ENCODE measurements around the gene DEAF1. TPM values are rescaled to one million over a fixed set of nuclear protein-coding genes. Genes with fewer than 3 reads are reported as not detected.
"Not testable (repeated sequence)": the region's sequence is repeated elsewhere in the genome, so short reads cannot be mapped to it uniquely, and the experiment has no call there.

DEAF1 gene
- polyA plus RNA-seq, 3 donors from 2014 or later: 17.8 to 31.6 (median 18.6) TPM

GRCh38 chr11:690738-691633 is 4.0 kb downstream of the DEAF1 start:
- Mint-ChIP-seq H3K9me3 (no peaks in the 10 kb centered on the region), H3K4me3 (no peak overlapping the region), H3K27ac (peak overlapping the region in 1 of 6 donors; percentile 30), H3K36me3 (peaks cover 0 to 13% (median 6%) of the 10 kb centered on the region in 3 donors), H3K4me1 (peaks cover 19 to 23% of the 10 kb centered on the region in 2 donors), H3K27me3 (ENCODE audit: low read depth in 3 of 3) (peaks cover 0 to 17% (median 2%) of the 10 kb centered on the region in 3 donors)
- DNase-seq: no peak

- not testable (repeated sequence) for H3K4me3 Mint-ChIP-seq, H3K9me3 Mint-ChIP-seq, H3K27ac Mint-ChIP-seq, DNase-seq
- H3K27me3 Mint-ChIP-seq (ENCODE audit: low read depth in 3 of 3): peaks cover 0 to 11% (median 2%) of the 10 kb centered on the region in 3 donors
- peaks cover 19 to 23% of the 10 kb centered on the region in 2 donors for H3K4me1 Mint-ChIP-seq
- H3K36me3 Mint-ChIP-seq: peaks cover 0 to 13% (median 6%) of the 10 kb centered on the region in 3 donors
These were observed 4.8 kb downstream of the DEAF1 start for GRCh38 chr11:690244-690643.

- Mint-ChIP-seq H3K4me3 (no peak overlapping the region), H3K27me3 (ENCODE audit: low read depth in 3 of 3) (peaks cover 0 to 5% (median 2%) of the 10 kb centered on the region in 3 donors), H3K9me3 (no peaks in the 10 kb centered on the region), H3K36me3 (peaks cover 0 to 13% (median 7%) of the 10 kb centered on the region in 3 donors), H3K4me1 (peaks cover 19 to 23% of the 10 kb centered on the region in 2 donors), H3K27ac (no peak overlapping the region)
- DNase-seq: no peak
These were observed 5.4 kb downstream of the DEAF1 start for GRCh38 chr11:689625-690024.

GRCh38 chr11:688681-689080 is 6.3 kb downstream of the DEAF1 start:
- H3K36me3 Mint-ChIP-seq: peaks cover 3 to 23% (median 16%) of the 10 kb centered on the region in 3 donors
- DNase-seq: no peak
- no peak overlapping the region for H3K27ac Mint-ChIP-seq
- no peak overlapping the region for H3K4me3 Mint-ChIP-seq
- H3K27me3 Mint-ChIP-seq (ENCODE audit: low read depth in 3 of 3): peaks cover 0 to 5% (median 2%) of the 10 kb centered on the region in 3 donors
- peaks cover 17 to 21% of the 10 kb centered on the region in 2 donors for H3K4me1 Mint-ChIP-seq
- no peaks in the 10 kb centered on the region for H3K9me3 Mint-ChIP-seq

- Mint-ChIP-seq H3K4me3 (no peak overlapping the region), H3K36me3 (peaks cover 11 to 32% (median 23%) of the 10 kb centered on the region in 3 donors), H3K27ac (no peak overlapping the region), H3K9me3 (no peaks in the 10 kb centered on the region), H3K4me1 (peaks cover 8 to 11% of the 10 kb centered on the region in 2 donors), H3K27me3 (ENCODE audit: low read depth in 3 of 3) (peaks cover 0 to 2% (median 0%) of the 10 kb centered on the region in 3 donors)
- no peak for DNase-seq
These were observed 7.3 kb downstream of the DEAF1 start for GRCh38 chr11:687751-688150.

DNA sequence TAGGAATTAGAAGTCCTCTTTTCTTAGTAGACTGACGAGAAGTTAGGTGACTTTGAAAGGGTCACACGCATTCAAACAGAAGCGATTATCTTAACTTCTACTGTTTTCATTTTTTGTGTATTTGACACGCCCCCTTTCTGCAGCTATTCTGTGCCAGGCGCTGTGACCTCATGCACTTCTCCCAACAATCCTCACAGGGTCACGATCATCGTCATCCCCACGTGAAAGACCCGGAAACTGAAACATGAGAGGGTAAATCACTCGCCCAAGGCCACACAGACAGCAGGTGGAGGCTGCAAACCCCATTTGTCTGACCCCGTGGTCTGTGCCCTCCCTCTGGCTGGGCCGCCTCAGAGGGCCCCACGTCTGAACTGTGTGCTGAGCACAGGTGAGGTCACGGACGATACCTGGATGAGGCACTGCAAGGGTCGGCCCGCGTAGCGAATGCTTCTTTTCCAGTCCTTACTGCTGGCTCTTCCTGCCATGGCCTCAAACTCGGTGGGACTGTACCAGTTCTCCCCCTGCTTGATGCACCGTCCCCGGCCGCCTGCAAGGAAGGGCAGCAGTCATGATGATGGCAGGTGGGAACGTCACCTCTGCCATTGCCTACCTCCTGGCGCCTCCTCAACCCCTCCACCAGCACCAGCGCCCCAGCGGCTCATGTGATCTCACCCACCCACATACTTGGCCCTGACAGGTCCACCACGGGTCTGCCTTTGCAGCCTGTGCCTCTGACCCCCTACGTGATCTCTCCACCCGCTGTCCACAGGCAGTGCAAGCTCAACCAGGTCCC is 8.4 kb downstream of the DEAF1 start:
- H3K27ac Mint-ChIP-seq: peak overlapping the region in 1 of 6 donors; percentile 14
- DNase-seq: no peak
- no peaks in the 10 kb centered on the region for H3K9me3 Mint-ChIP-seq
- peaks cover 14 to 43% (median 34%) of the 10 kb centered on the region in 3 donors for H3K36me3 Mint-ChIP-seq
- peaks cover 1 to 3% of the 10 kb centered on the region in 2 donors for H3K4me1 Mint-ChIP-seq
- H3K27me3 Mint-ChIP-seq (ENCODE audit: low read depth in 3 of 3): peaks cover 0 to 2% (median 0%) of the 10 kb centered on the region in 3 donors
- no peak overlapping the region for H3K4me3 Mint-ChIP-seq

DNA sequence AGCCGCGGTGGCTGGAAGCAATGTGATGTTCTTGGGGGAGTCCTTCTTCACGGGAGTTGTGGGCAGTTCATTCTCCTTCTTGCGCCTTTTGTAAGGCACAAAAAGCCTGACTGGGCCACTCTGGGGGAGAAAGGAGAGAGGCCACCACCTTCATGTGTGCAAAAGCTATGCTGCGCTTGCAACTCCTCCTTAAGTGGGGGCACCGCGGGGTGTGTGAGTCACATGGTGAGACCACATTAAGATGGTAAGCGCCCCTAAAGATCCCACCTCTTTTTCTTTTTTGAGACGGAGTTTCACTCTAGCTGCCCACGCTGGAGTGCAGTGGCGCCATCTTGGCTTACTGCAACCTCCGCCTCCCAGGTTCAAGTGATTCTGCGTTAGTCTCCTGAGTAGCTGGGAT is 14.1 kb downstream of the DEAF1 start:
- peaks cover 14 to 37% (median 29%) of the 10 kb centered on the region in 3 donors for H3K36me3 Mint-ChIP-seq
- H3K4me3 Mint-ChIP-seq: no peak overlapping the region
- no peaks in the 10 kb centered on the region for H3K9me3 Mint-ChIP-seq
- no peaks in the 10 kb centered on the region for H3K27me3 Mint-ChIP-seq (ENCODE audit: low read depth in 3 of 3)
- no peaks in the 10 kb centered on the region for H3K4me1 Mint-ChIP-seq
- no peak for DNase-seq
- H3K27ac Mint-ChIP-seq: no peak overlapping the region

DNA sequence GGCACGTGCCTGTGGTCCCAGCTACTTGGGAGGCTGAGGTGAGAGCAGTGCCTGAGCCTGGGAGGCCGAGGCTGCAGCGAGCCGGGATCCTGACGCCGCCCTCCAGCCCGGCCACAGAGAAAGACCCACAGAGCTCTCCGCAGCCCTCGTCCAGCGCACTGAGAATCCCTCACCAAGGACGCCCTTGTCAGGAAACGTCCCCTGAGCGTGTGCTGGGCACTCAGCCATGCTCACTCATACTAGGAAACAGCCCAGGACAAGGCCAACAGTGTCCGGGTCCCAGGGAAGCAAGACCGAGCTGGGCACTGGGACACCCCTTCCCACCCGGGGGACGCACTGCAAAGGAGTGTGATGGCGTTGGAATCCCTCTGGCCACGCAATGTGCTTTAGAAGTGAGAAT is 14.5 kb downstream of the DEAF1 start:
- peaks cover 14 to 37% (median 29%) of the 10 kb centered on the region in 3 donors for H3K36me3 Mint-ChIP-seq
- H3K4me1 Mint-ChIP-seq: no peaks in the 10 kb centered on the region
- H3K27ac Mint-ChIP-seq: no peak overlapping the region
- DNase-seq: no peak
- H3K27me3 Mint-ChIP-seq (ENCODE audit: low read depth in 3 of 3): no peaks in the 10 kb centered on the region
- no peak overlapping the region for H3K4me3 Mint-ChIP-seq
- no peaks in the 10 kb centered on the region for H3K9me3 Mint-ChIP-seq

DNA sequence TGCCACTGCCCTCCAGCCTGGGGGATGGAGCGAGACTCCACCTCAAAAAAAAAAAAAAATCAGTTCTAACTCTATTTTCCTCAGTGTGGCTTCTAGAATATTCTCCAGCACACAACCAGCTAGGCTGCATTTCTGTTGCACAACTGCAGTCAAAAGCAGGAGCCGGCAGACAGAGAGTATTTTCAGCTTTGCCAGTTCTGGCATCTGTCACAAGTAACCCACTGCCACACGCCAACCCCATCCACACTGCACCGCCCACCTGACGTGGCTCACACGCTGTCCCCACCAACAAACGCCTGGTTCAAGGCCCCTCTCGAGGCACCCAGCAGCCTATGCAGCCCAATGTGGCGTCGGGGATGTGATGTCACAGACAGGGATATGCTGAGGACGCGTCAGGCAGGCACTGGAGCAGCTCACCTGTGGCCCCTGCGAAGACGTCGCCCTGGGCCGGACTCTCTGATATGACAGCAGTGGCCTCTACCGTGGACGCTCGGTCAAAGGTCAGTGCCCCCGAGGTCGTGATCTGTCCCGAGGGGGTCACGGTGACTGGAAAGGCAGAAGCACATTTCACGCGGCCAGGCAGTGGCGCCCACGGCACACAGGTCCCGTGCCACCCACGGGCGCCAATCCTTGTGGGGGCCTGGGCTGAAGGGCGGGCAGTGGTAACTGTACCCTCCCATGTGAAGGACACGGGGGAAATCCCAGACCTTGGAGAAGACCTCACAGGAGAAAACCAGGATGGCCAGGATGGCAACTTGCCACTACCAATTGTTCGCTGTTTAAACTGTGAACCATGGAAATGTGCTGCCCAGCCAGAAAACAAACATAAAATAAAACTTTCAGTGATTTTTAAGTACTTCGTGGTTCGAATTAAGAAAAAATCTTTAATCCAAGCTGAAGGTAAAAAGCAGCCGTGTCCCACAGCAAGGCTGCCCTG is 15.5 kb downstream of the DEAF1 start:
- no peaks in the 10 kb centered on the region for H3K4me1 Mint-ChIP-seq
- no peak for DNase-seq
- peaks cover 14 to 36% (median 28%) of the 10 kb centered on the region in 3 donors for H3K36me3 Mint-ChIP-seq
- H3K27me3 Mint-ChIP-seq (ENCODE audit: low read depth in 3 of 3): no peaks in the 10 kb centered on the region
- no peaks in the 10 kb centered on the region for H3K9me3 Mint-ChIP-seq
- H3K27ac Mint-ChIP-seq: no peak overlapping the region
- no peak overlapping the region for H3K4me3 Mint-ChIP-seq

DNA sequence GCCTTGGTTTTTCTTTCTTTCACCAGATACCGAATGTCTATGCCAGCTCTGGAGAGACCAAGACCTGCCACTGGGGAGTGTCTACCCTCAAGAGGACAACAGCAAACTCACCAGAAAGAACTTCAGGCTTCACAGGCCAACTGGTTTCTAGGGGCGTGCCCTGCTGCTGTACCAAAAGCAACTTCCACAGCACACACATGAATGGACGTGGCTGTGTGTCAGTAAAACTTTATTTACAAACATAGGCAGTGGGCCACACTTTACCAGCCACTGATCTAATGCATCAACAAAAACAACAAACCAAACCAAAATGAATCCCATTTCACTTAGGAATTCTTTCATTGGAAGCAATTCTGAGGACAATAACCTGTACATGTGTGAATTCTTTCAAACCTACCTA is 16.7 kb downstream of the DEAF1 start:
- peaks cover 12 to 31% (median 20%) of the 10 kb centered on the region in 3 donors for H3K36me3 Mint-ChIP-seq
- H3K9me3 Mint-ChIP-seq: no peaks in the 10 kb centered on the region
- H3K27me3 Mint-ChIP-seq (ENCODE audit: low read depth in 3 of 3): no peaks in the 10 kb centered on the region
- H3K4me1 Mint-ChIP-seq: no peaks in the 10 kb centered on the region
- no peak for DNase-seq
- no peak overlapping the region for H3K4me3 Mint-ChIP-seq
- no peak overlapping the region for H3K27ac Mint-ChIP-seq

- H3K9me3 Mint-ChIP-seq: no peaks in the 10 kb centered on the region
- no peak overlapping the region for H3K4me3 Mint-ChIP-seq
- H3K4me1 Mint-ChIP-seq: no peaks in the 10 kb centered on the region
- no peak for DNase-seq
- H3K27me3 Mint-ChIP-seq (ENCODE audit: low read depth in 3 of 3): no peaks in the 10 kb centered on the region
- H3K36me3 Mint-ChIP-seq: peaks cover 8 to 21% (median 9%) of the 10 kb centered on the region in 3 donors
- no peak overlapping the region for H3K27ac Mint-ChIP-seq
These were observed 20.6 kb downstream of the DEAF1 start for GRCh38 chr11:674406-674805.

DNA sequence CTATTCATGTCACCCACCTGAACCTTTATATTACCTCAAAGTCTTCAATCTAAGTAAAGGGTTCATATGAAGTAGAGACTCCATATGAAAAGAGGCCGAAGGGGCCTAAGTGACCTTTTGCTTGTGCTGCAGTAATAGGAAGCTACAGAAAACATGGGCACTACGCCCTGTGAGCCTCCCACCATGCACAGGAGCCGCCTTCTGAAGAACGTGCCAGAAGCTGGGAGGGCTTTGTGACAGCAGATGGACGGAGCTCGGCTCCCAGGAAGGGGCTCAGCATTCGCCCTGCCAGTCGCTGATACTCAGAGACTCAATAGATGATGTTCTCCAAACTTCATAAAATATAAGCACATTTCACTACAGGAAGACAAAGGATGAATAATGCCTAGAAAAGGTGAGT is 21.2 kb downstream of the DEAF1 start:
- H3K36me3 Mint-ChIP-seq: peaks cover 8 to 21% (median 9%) of the 10 kb centered on the region in 3 donors
- H3K9me3 Mint-ChIP-seq: no peaks in the 10 kb centered on the region
- H3K27me3 Mint-ChIP-seq (ENCODE audit: low read depth in 3 of 3): no peaks in the 10 kb centered on the region
- DNase-seq: no peak
- no peak overlapping the region for H3K27ac Mint-ChIP-seq
- no peaks in the 10 kb centered on the region for H3K4me1 Mint-ChIP-seq
- H3K4me3 Mint-ChIP-seq: no peak overlapping the region

- peak overlapping the region in 1 of 6 donors; percentile 34 for H3K27ac Mint-ChIP-seq
- no peaks in the 10 kb centered on the region for H3K9me3 Mint-ChIP-seq
These were observed 29.2 kb downstream of the DEAF1 start for GRCh38 chr11:665704-666281.

More at GRCh38 chr11:665704-666281, 29.2 kb downstream of the DEAF1 start:
- H3K27me3 Mint-ChIP-seq (ENCODE audit: low read depth in 3 of 3): peaks cover 0 to 2% (median 0%) of the 10 kb centered on the region in 3 donors
- no peak for DNase-seq
- H3K4me3 Mint-ChIP-seq: no peak overlapping the region
- no peaks in the 10 kb centered on the region for H3K4me1 Mint-ChIP-seq
- peaks cover 0 to 7% (median 0%) of the 10 kb centered on the region in 3 donors for H3K36me3 Mint-ChIP-seq

All from immature natural killer cell (primary cell).